ENCODE data around the gene PTPRG. TPM values are rescaled to one million over a fixed set of nuclear protein-coding genes. Genes with fewer than 3 reads are reported as not detected.

The PTPRG gene
- total RNA-seq, 1 donor from 2014 or later = 39.6 TPM

DNA sequence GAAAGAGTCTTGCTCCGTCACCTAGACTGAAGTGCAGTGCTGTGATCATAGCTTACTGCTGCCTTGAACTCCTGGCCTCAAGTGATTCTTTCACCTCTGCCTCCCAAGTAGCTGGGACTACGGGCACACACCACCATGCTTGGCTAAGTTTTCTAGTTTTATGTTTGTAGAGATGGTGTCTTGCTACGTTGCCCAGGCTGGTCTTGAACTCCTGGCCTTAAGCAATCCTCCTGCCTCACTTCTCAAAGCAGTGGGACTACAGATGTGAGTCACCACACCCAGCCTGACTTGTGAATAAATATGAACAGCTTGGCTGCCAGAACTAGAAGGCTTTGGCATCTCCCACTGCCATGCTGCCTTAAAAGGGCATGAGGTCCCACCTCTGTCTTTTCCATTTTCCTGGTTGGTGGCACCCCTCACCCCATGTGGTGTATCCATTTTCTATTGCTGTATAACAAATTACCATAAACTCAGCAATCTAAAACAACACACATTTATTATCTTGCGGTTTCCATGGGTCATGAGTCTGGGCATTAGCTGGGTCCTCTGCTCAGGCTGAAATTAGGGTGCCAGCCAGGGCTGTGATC, 44.3 kb downstream of the PTPRG start:
- no peak for FAIRE-seq
- Histone ChIP-seq H3K4me2 (ENCODE audit: low read length) (no peak overlapping the region), H3K9me3 (ENCODE audit: insufficient read depth, low read depth, low read length) (no peaks in the 10 kb centered on the region), H4K20me1 (ENCODE audit: insufficient read depth, low read length) (peaks cover 46% of the 10 kb centered on the region), H3K27ac (ENCODE audit: low read depth, low read length) (no peak overlapping the region), H2AFZ (ENCODE audit: low read depth, low read length) (no peak overlapping the region), H3K79me2 (ENCODE audit: insufficient read depth, low read length) (peaks cover 12% of the 10 kb centered on the region), H3K36me3 (ENCODE audit: insufficient read depth, low read length) (no peaks in the 10 kb centered on the region), H3K4me1 (ENCODE audit: insufficient read depth, low read length) (no peaks in the 10 kb centered on the region), H3K9ac (ENCODE audit: low read length) (no peak overlapping the region), H3K4me3 (ENCODE audit: insufficient read depth, low read depth, low read length) (no peak overlapping the region), H3K27me3 (ENCODE audit: insufficient read depth, low read length) (no peaks in the 10 kb centered on the region)
- Mint-ChIP-seq H3K36me3 (ENCODE audit: low read depth, unreplicated experiment) (peaks cover 3% of the 10 kb centered on the region), H3K9me3 (ENCODE audit: unreplicated experiment) (no peaks in the 10 kb centered on the region), H3K27ac (ENCODE audit: unreplicated experiment) (no peak overlapping the region), H3K27me3 (ENCODE audit: low read depth, unreplicated experiment) (no peaks in the 10 kb centered on the region), H3K4me3 (ENCODE audit: unreplicated experiment) (no peak overlapping the region), H3K4me1 (ENCODE audit: low read depth, unreplicated experiment) (peaks cover 6% of the 10 kb centered on the region)
- no peak for DNase-seq (ENCODE audit: low read depth)
- TF ChIP-seq, protein P1, sequence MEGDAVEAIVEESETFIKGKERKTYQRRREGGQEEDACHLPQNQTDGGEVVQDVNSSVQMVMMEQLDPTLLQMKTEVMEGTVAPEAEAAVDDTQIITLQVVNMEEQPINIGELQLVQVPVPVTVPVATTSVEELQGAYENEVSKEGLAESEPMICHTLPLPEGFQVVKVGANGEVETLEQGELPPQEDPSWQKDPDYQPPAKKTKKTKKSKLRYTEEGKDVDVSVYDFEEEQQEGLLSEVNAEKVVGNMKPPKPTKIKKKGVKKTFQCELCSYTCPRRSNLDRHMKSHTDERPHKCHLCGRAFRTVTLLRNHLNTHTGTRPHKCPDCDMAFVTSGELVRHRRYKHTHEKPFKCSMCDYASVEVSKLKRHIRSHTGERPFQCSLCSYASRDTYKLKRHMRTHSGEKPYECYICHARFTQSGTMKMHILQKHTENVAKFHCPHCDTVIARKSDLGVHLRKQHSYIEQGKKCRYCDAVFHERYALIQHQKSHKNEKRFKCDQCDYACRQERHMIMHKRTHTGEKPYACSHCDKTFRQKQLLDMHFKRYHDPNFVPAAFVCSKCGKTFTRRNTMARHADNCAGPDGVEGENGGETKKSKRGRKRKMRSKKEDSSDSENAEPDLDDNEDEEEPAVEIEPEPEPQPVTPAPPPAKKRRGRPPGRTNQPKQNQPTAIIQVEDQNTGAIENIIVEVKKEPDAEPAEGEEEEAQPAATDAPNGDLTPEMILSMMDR (IDR thresholded peaks at IDR 0.05; ENCODE audit: insufficient read depth, low read depth, low read length) = no peak
- TF ChIP-seq EZH2 (IDR thresholded peaks at IDR 0.05; ENCODE audit: insufficient read depth, low read length) = no peak

DNA sequence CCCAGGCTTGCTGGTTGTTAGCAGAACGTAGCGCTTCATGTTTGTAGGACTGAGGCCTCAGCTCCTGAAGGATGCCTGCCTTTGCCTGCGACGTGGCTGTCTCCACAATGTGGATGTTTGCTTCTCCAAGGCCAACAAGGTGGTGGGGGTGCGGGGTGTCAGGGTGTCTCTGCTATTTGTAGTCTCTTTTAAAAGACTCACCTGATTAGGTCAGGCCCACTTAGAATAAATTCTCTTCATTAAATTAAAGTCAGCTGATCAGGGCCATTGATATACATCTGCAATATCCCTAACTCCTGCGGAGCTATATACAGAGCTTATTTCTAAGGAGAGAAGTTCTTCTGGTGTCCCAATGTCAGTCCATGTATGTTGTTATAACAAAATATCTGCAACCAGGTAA, 44.8 kb downstream of the PTPRG start:
- H3K27me3 ChIP-seq (ENCODE audit: insufficient read depth, low read length) = no peaks in the 10 kb centered on the region
- Mint-ChIP-seq H3K36me3 (ENCODE audit: low read depth, unreplicated experiment) (peaks cover 3% of the 10 kb centered on the region), H3K9me3 (ENCODE audit: unreplicated experiment) (no peaks in the 10 kb centered on the region), H3K27me3 (ENCODE audit: low read depth, unreplicated experiment) (no peaks in the 10 kb centered on the region), H3K4me1 (ENCODE audit: low read depth, unreplicated experiment) (peaks cover 6% of the 10 kb centered on the region), H3K4me3 (ENCODE audit: unreplicated experiment) (no peak overlapping the region), H3K27ac (ENCODE audit: unreplicated experiment) (no peak overlapping the region)
- H3K4me1 ChIP-seq (ENCODE audit: insufficient read depth, low read length) = no peaks in the 10 kb centered on the region
- DNase-seq (ENCODE audit: low read depth) (no peak), FAIRE-seq (no peak)
- no peak overlapping the region for H3K27ac ChIP-seq (ENCODE audit: low read depth, low read length)
- H3K4me2 ChIP-seq (ENCODE audit: low read length) = no peak overlapping the region
- H3K36me3 ChIP-seq (ENCODE audit: insufficient read depth, low read length) = no peaks in the 10 kb centered on the region
- no peak for TF ChIP-seq EZH2 (IDR thresholded peaks at IDR 0.05; ENCODE audit: insufficient read depth, low read length)
- TF ChIP-seq, protein P1 (IDR thresholded peaks at IDR 0.05; ENCODE audit: insufficient read depth, low read depth, low read length) = no peak
- peaks cover 15% of the 10 kb centered on the region for H3K79me2 ChIP-seq (ENCODE audit: insufficient read depth, low read length)
- H4K20me1 ChIP-seq (ENCODE audit: insufficient read depth, low read length) = peaks cover 48% of the 10 kb centered on the region
- no peak overlapping the region for H2AFZ ChIP-seq (ENCODE audit: low read depth, low read length)
- no peaks in the 10 kb centered on the region for H3K9me3 ChIP-seq (ENCODE audit: insufficient read depth, low read depth, low read length)
- no peak overlapping the region for H3K9ac ChIP-seq (ENCODE audit: low read length)
- H3K4me3 ChIP-seq (ENCODE audit: insufficient read depth, low read depth, low read length) = no peak overlapping the region

DNA sequence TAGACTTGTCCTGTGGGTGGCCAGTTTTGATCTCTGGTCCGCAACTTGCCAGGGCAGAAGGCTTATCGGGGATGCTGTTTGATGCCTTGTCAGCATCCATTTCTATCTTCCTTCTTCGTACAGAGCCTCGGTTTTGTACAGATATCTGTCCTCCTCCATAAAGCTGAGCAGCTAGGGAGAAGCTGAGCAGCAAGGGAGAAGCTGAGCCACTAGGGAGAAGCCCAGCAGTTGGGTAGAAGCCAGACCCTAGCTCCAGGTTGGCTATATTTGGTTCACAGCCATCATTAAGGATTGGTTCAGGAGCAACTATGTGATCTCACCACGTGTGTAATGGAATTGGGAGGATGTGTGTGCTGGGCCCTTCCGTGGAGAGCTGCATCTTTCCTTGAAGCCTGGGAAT, 46.7 kb downstream of the PTPRG start:
- H3K36me3 Mint-ChIP-seq (ENCODE audit: low read depth, unreplicated experiment) = peaks cover 2% of the 10 kb centered on the region
- TF ChIP-seq EZH2 (IDR thresholded peaks at IDR 0.05; ENCODE audit: insufficient read depth, low read length) = no peak
- TF ChIP-seq, protein P1 (IDR thresholded peaks at IDR 0.05; ENCODE audit: insufficient read depth, low read depth, low read length) = no peak
- no peak overlapping the region for H3K9ac ChIP-seq (ENCODE audit: low read length)
- no peak overlapping the region for H2AFZ ChIP-seq (ENCODE audit: low read depth, low read length)
- peaks cover 16% of the 10 kb centered on the region for H3K79me2 ChIP-seq (ENCODE audit: insufficient read depth, low read length)
- peaks cover 48% of the 10 kb centered on the region for H4K20me1 ChIP-seq (ENCODE audit: insufficient read depth, low read length)
- no peaks in the 10 kb centered on the region for H3K9me3 Mint-ChIP-seq (ENCODE audit: unreplicated experiment)
- no peak overlapping the region for H3K27ac ChIP-seq (ENCODE audit: low read depth, low read length)
- no peaks in the 10 kb centered on the region for H3K27me3 Mint-ChIP-seq (ENCODE audit: low read depth, unreplicated experiment)
- no peak overlapping the region for H3K4me2 ChIP-seq (ENCODE audit: low read length)
- no peaks in the 10 kb centered on the region for H3K27me3 ChIP-seq (ENCODE audit: insufficient read depth, low read length)
- H3K9me3 ChIP-seq (ENCODE audit: insufficient read depth, low read depth, low read length) = no peaks in the 10 kb centered on the region
- no peak for DNase-seq (ENCODE audit: low read depth)
- H3K36me3 ChIP-seq (ENCODE audit: insufficient read depth, low read length) = no peaks in the 10 kb centered on the region
- no peak overlapping the region for H3K27ac Mint-ChIP-seq (ENCODE audit: unreplicated experiment)
- no peak for FAIRE-seq
- no peak overlapping the region for H3K4me3 Mint-ChIP-seq (ENCODE audit: unreplicated experiment)
- no peak overlapping the region for H3K4me3 ChIP-seq (ENCODE audit: insufficient read depth, low read depth, low read length)
- H3K4me1 ChIP-seq (ENCODE audit: insufficient read depth, low read length) = peaks cover 6% of the 10 kb centered on the region
- peaks cover 12% of the 10 kb centered on the region for H3K4me1 Mint-ChIP-seq (ENCODE audit: low read depth, unreplicated experiment)
